ENCODE data around the gene GABRB1.

GABRB1 gene

GRCh38 chr4:47075919-47076318, 44.6 kb downstream of the GABRB1 start:
- H3K9me3 ChIP-seq (ENCODE audit: control insufficient read depth, insufficient read depth, low read depth, low read length), result no peaks in the 10 kb centered on the region
- ChIA-PET POLR2A (no interaction called here), CTCF (no interaction called here)
- no peaks in the 10 kb centered on the region for H3K4me1 ChIP-seq (ENCODE audit: control insufficient read depth, insufficient read depth, low read length)
- no peaks in the 10 kb centered on the region for H3K36me3 ChIP-seq (ENCODE audit: control insufficient read depth in 2 of 2, insufficient read depth in 1 of 2, low read length in 2 of 2)
- TF ChIP-seq ZNF544 (tag by site-specific recombination; IDR thresholded peaks at IDR 0.05) (no peak), ZNF169 (tag by site-specific recombination; IDR thresholded peaks at IDR 0.05) (no peak), ZNF221 (tag by site-specific recombination; IDR thresholded peaks at IDR 0.05; ENCODE audit: borderline replicate concordance) (no peak), ZNF394 (tag by site-specific recombination; IDR thresholded peaks at IDR 0.05; ENCODE audit: borderline replicate concordance) (no peak), GFI1B (tag by site-specific recombination; IDR thresholded peaks at IDR 0.05) (no peak), ZNF530 (tag by site-specific recombination; IDR thresholded peaks at IDR 0.05; ENCODE audit: low read depth) (no peak), ZNF664 (tag by site-specific recombination; IDR thresholded peaks at IDR 0.05) (no peak), GLIS1 (tag by site-specific recombination; IDR thresholded peaks at IDR 0.05) (no peak), SP3 (tag by site-specific recombination; IDR thresholded peaks at IDR 0.05) (no peak), ZNF202 (tag by site-specific recombination; IDR thresholded peaks at IDR 0.05; ENCODE audit: borderline replicate concordance) (no peak), ZNF558 (tag by site-specific recombination; IDR thresholded peaks at IDR 0.05) (no peak), ZNF404 (tag by site-specific recombination; IDR thresholded peaks at IDR 0.05) (no peak), KLF10 (tag by site-specific recombination; IDR thresholded peaks at IDR 0.05) (no peak), ZNF211 (tag by site-specific recombination; IDR thresholded peaks at IDR 0.05; ENCODE audit: low read depth) (no peak), KLF7 (tag by site-specific recombination; IDR thresholded peaks at IDR 0.05; ENCODE audit: borderline replicate concordance) (no peak)
- H3K27ac ChIP-seq (ENCODE audit: extremely low read depth, low read depth, low read length), result no peak overlapping the region
- no peak overlapping the region for H3K4me3 ChIP-seq (ENCODE audit: low read depth, low read length)

- POLR2A ChIA-PET, result no interaction called here
- CTCF ChIA-PET, result no interaction called here
- Histone ChIP-seq H3K36me3 (ENCODE audit: control insufficient read depth in 2 of 2, insufficient read depth in 1 of 2, low read length in 2 of 2) (no peaks in the 10 kb centered on the region), H3K4me1 (ENCODE audit: control insufficient read depth, insufficient read depth, low read length) (no peaks in the 10 kb centered on the region), H3K9me3 (ENCODE audit: control insufficient read depth, insufficient read depth, low read depth, low read length) (no peaks in the 10 kb centered on the region), H3K4me3 (ENCODE audit: low read depth, low read length) (no peak overlapping the region), H3K27ac (ENCODE audit: extremely low read depth, low read depth, low read length) (no peak overlapping the region)
- TF ChIP-seq ZNF157 (tag by site-specific recombination; IDR thresholded peaks at IDR 0.05) (no peak), ZNF138 (tag by site-specific recombination; IDR thresholded peaks at IDR 0.05; ENCODE audit: borderline replicate concordance) (no peak), ZNF501 (tag by site-specific recombination; IDR thresholded peaks at IDR 0.05) (no peak), ZNF623 (tag by site-specific recombination; IDR thresholded peaks at IDR 0.05) (no peak), ZNF513 (tag by site-specific recombination; IDR thresholded peaks at IDR 0.05) (no peak), ZNF280D (tag by site-specific recombination; IDR thresholded peaks at IDR 0.05) (no peak), ZNF510 (tag by site-specific recombination; IDR thresholded peaks at IDR 0.05; ENCODE audit: insufficient replicate concordance) (no peak), ZNF362 (tag by site-specific recombination; IDR thresholded peaks at IDR 0.05) (no peak), ZNF433 (tag by site-specific recombination; IDR thresholded peaks at IDR 0.05; ENCODE audit: low read depth) (no peak), ZBTB7A (tag by site-specific recombination; IDR thresholded peaks at IDR 0.05; ENCODE audit: low read depth) (no peak), ZEB2 (tag by site-specific recombination; IDR thresholded peaks at IDR 0.05) (no peak), ELK4 (IDR thresholded peaks at IDR 0.05; ENCODE audit: borderline replicate concordance, low read depth, low read length) (no peak), MEIS1 (CRISPR knock-in tag; IDR thresholded peaks at IDR 0.05; ENCODE audit: borderline replicate concordance) (no peak), ZNF16 (tag by site-specific recombination; IDR thresholded peaks at IDR 0.05; ENCODE audit: low read depth) (no peak), FEZF1 (tag by site-specific recombination; IDR thresholded peaks at IDR 0.05) (no peak), ZNF580 (tag by site-specific recombination; IDR thresholded peaks at IDR 0.05) (no peak), ZNF37A (tag by site-specific recombination; IDR thresholded peaks at IDR 0.05) (no peak)
Observed at GRCh38 chr4:47084111-47084510, 52.7 kb downstream of the GABRB1 start.
